HG03520 (cell line): ENCODE data around the gene HIC2.
"Not testable (repeated sequence)": the region's sequence is repeated elsewhere in the genome, so short reads cannot be mapped to it uniquely, and the experiment has no call there.

Experiments
- ATAC-seq: cut with Tn5 transposase; IDR thresholded peaks from one replicate; pipeline ENCODE4 v1.9.1; 2021; ENCODE audit warnings: mild to moderate bottlenecking, moderate library complexity; ENCODE audit not compliant: unreplicated experiment

The HIC2 gene

GRCh38 chr22:21490556-21490955 is 73.4 kb downstream of the HIC2 start:
- not testable (repeated sequence) for ATAC-seq

- not testable (repeated sequence) for ATAC-seq
Measured at GRCh38 chr22:21492271-21492670, 75.1 kb downstream of the HIC2 start.

- not testable (repeated sequence) for ATAC-seq
Measured at GRCh38 chr22:21493789-21494782, 76.9 kb downstream of the HIC2 start.

GRCh38 chr22:21497984-21498383 is 80.8 kb downstream of the HIC2 start:
- ATAC-seq = not testable (repeated sequence)

- ATAC-seq = not testable (repeated sequence)
Measured at GRCh38 chr22:21498489-21498888, 81.3 kb downstream of the HIC2 start.

GRCh38 chr22:21499623-21500506 is 82.7 kb downstream of the HIC2 start:
- not testable (repeated sequence) for ATAC-seq
